Trophoblast cell (in vitro differentiated cells and primary cell): Measurements from ENCODE around the gene PEX11B.

ENCODE experiments used
- DNase-seq, 2 donors: peaks; one replicate each; pipeline ENCODE4 v3.0.0-alpha.2; 2016
- H2AFZ ChIP-seq: 2 replicates; pipeline ENCODE4 v1.6.1; 2013; ENCODE audit warnings: low read length, moderate library complexity, mild to moderate bottlenecking; ENCODE audit not compliant: insufficient read depth, poor library complexity
- H2AK5ac ChIP-seq: 2 replicates; pipeline ENCODE4 v1.6.1; 2013; ENCODE audit warnings: mild to moderate bottlenecking, low read length
- H2BK120ac ChIP-seq: 2 replicates; pipeline ENCODE4 v1.6.1; 2013; ENCODE audit warnings: low read length, mild to moderate bottlenecking, moderate library complexity; ENCODE audit not compliant: insufficient read depth, poor library complexity
- H2BK12ac ChIP-seq: 2 replicates; pipeline ENCODE4 v1.6.1; 2013; ENCODE audit warnings: mild to moderate bottlenecking, low read length, moderate library complexity
- H2BK5ac ChIP-seq: 2 replicates; pipeline ENCODE4 v1.6.1; 2013; ENCODE audit warnings: low read length, low read depth, moderate library complexity, mild to moderate bottlenecking; ENCODE audit not compliant: poor library complexity
- H3K14ac ChIP-seq: 2 replicates; pipeline ENCODE4 v1.6.1; 2013; ENCODE audit warnings: mild to moderate bottlenecking, low read length
- H3K18ac ChIP-seq: 2 replicates; pipeline ENCODE4 v1.6.1; 2013; ENCODE audit warnings: mild to moderate bottlenecking, low read length
- H3K23ac ChIP-seq: 2 replicates; pipeline ENCODE4 v1.6.1; 2013; ENCODE audit warnings: low read length
- H3K27ac ChIP-seq: 2 replicates; pipeline ENCODE4 v1.5.1; 2013; ENCODE audit warnings: low read depth, mild to moderate bottlenecking, inconsistent platforms, low read length, moderate library complexity
- H3K27me3 ChIP-seq: 2 replicates; pipeline ENCODE4 v1.6.1; 2013; ENCODE audit warnings: inconsistent platforms, mild to moderate bottlenecking, low read length, moderate library complexity; ENCODE audit not compliant: insufficient read depth
- H3K36me3 ChIP-seq, 2 experiments: 1 replicate in 1 of 2; 2 replicates in 1 of 2; pipeline ENCODE4 v1.6.1; 2013; ENCODE audit warnings: low read length in 2 of 2, mild to moderate bottlenecking in 2 of 2, moderate library complexity in 1 of 2; ENCODE audit not compliant: insufficient read depth in 2 of 2, control insufficient read depth in 1 of 2
- H3K4ac ChIP-seq: 2 replicates; pipeline ENCODE4 v1.6.1; 2013; ENCODE audit warnings: low read depth, mild to moderate bottlenecking, low read length, moderate library complexity
- H3K4me1 ChIP-seq, 2 experiments: 1 replicate in 1 of 2; 2 replicates in 1 of 2; pipeline ENCODE4 v1.6.1; 2013; ENCODE audit warnings: low read length in 2 of 2, mild to moderate bottlenecking in 2 of 2, moderate library complexity in 1 of 2; ENCODE audit not compliant: insufficient read depth in 2 of 2, control insufficient read depth in 1 of 2
- H3K4me2 ChIP-seq: 2 replicates; pipeline ENCODE4 v1.6.1; 2013; ENCODE audit warnings: inconsistent platforms, mild to moderate bottlenecking, low read length, moderate library complexity
- H3K4me3 ChIP-seq: 2 replicates; pipeline ENCODE4 v1.5.1; 2013; ENCODE audit warnings: mild to moderate bottlenecking, low read depth, low read length, inconsistent platforms
- H3K79me1 ChIP-seq: one replicate; pipeline ENCODE4 v1.6.1; 2013; ENCODE audit warnings: low read length
- H3K79me2 ChIP-seq: 2 replicates; pipeline ENCODE4 v1.6.1; 2013; ENCODE audit warnings: low read length, mild to moderate bottlenecking; ENCODE audit not compliant: control insufficient read depth, insufficient read depth, poor library complexity
- H3K9ac ChIP-seq: 2 replicates; pipeline ENCODE4 v1.6.1; 2013; ENCODE audit warnings: mild to moderate bottlenecking, low read length
- H3K9me3 ChIP-seq: 2 replicates; pipeline ENCODE4 v1.6.1; 2013; ENCODE audit warnings: low read depth, mild to moderate bottlenecking, control low read depth, inconsistent platforms, low read length; ENCODE audit not compliant: insufficient read depth
- H4K12ac ChIP-seq: 2 replicates; pipeline ENCODE4 v1.6.1; 2013; ENCODE audit warnings: low read depth, mild to moderate bottlenecking, low read length, moderate library complexity
- H4K8ac ChIP-seq: 2 replicates; pipeline ENCODE4 v1.6.1; 2013; ENCODE audit warnings: low read depth, mild to moderate bottlenecking, low read length, moderate library complexity
- H4K91ac ChIP-seq: one replicate; pipeline ENCODE4 v1.6.1; 2013; ENCODE audit warnings: low read depth, mild to moderate bottlenecking, low read length, moderate library complexity
- WGBS: extraction: QIAGEN DNeasy Blood & Tissue Kit; methylation state at CpG from one replicate; pipeline ENCODE4 v1.1.7; 2013; ENCODE audit warnings: missing lambda C conversion rate; ENCODE audit not compliant: insufficient read length, insufficient coverage; ENCODE audit errors: extremely low coverage; 5-methylcytosine and 5-hydroxymethylcytosine counted together

The PEX11B gene

DNA sequence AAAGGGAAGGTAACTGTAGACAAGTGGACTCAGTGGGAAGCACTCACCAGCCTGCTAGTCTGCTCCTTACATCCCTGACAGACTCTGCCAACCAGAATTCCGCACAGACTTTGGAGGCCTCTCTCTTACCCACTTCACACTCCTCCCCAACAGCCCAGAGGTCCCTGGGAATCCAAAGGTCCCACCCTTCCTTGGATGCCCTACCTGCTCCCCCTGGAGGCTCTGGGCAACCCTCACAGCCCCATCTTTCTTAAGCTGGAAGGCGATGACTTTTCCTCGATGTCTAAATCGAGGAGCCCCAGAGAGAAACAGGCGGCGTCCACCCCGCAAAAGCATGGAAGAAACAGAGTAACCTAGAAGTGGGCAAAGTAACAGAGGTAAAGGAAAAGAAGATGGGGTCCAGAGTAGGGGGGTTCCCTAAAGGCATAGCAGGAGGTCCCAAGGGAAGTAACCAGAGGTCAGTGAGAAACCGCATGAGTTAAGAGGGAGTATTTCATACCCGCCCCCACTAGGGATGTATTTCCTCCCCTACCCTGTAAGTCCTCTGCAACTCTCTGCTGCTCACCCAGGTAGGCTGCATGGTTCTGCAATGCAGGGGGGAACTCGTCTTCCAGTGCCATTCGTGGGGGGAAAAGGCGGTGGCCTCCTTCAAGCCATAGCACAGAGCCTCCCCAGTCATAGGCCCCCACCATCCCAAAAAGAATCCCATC lies 17.1 kb downstream of the PEX11B start:
- Histone ChIP-seq H3K27ac (no peak overlapping the region), H3K4me1 (no peaks in the 10 kb centered on the region), H3K79me2 (no peaks in the 10 kb centered on the region), H2AFZ (no peak overlapping the region), H3K18ac (no peak overlapping the region), H3K9ac (no peak overlapping the region), H2AK5ac (no peak overlapping the region), H2BK5ac (no peak overlapping the region), H3K79me1 (no peaks in the 10 kb centered on the region), H2BK12ac (no peak overlapping the region), H4K91ac (no peak overlapping the region), H3K27me3 (no peaks in the 10 kb centered on the region), H3K9me3 (peaks cover 2% of the 10 kb centered on the region), H3K4me2 (no peak overlapping the region), H4K8ac (no peak overlapping the region), H3K4ac (no peak overlapping the region), H3K4me3 (no peak overlapping the region), H3K23ac (no peak overlapping the region), H3K14ac (no peak overlapping the region), H3K36me3 (no peaks in the 10 kb centered on the region), H2BK120ac (no peak overlapping the region), H4K12ac (no peak overlapping the region)
- no CpG with 5 or more reads among the region's 12 CpGs for WGBS
- DNase-seq, result no peak

DNA sequence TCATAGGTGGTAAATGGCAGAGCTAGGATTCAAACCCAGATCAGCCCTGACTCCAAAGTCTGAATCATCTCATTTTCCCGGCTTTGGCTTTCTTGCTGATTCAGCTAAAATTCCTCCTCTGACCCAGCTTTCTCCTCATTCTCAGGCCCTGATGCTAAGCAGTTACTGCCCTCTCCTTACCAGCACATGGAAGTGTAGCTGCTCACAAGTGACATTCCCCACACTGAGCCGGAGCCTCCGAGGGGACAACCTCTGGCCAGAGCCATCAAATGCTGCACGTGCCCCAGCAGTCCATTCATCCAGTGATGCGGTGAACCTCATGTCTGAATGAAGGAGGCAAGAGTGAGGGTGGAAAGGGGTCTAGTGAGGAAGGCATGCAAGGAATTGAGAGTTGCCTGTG lies 19.8 kb downstream of the PEX11B start:
- WGBS, result no CpG with 5 or more reads among the region's 5 CpGs
- Histone ChIP-seq H3K18ac (no peak overlapping the region), H3K4ac (no peak overlapping the region), H3K9ac (no peak overlapping the region), H2BK120ac (no peak overlapping the region), H3K4me1 (no peaks in the 10 kb centered on the region), H3K14ac (no peak overlapping the region), H3K4me3 (no peak overlapping the region), H4K91ac (no peak overlapping the region), H2AFZ (no peak overlapping the region), H2BK5ac (no peak overlapping the region), H3K23ac (no peak overlapping the region), H3K27me3 (no peaks in the 10 kb centered on the region), H3K79me2 (no peaks in the 10 kb centered on the region), H2BK12ac (no peak overlapping the region), H3K9me3 (peaks cover 2% of the 10 kb centered on the region), H3K27ac (no peak overlapping the region), H3K36me3 (no peaks in the 10 kb centered on the region), H3K79me1 (no peaks in the 10 kb centered on the region), H2AK5ac (no peak overlapping the region), H4K8ac (no peak overlapping the region), H4K12ac (no peak overlapping the region), H3K4me2 (no peak overlapping the region)
- no peak for DNase-seq

DNA sequence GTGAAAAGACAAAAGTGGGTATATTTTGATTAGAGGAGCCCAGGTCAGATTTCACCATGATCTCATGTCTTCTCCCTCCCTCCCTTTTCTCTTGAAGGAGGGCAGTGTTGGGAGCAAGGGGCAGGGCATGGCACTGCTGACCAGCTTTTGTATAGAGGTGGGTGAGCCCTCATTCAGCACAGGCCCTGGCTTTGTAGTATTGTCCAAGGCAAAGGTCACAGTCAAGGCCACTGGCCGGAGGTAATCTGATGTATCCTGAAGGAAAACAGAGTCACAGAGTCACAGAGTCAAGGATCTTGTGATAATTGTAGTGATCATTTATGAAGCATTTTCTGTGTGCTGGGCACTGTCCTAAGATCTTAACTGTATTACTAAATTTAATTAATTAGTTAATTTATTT lies 20.5 kb downstream of the PEX11B start:
- H2AK5ac ChIP-seq, result no peak overlapping the region
- H4K91ac ChIP-seq, result no peak overlapping the region
- no peaks in the 10 kb centered on the region for H3K27me3 ChIP-seq
- no peaks in the 10 kb centered on the region for H3K79me2 ChIP-seq
- no peak overlapping the region for H2AFZ ChIP-seq
- no peak overlapping the region for H3K27ac ChIP-seq
- H4K8ac ChIP-seq, result no peak overlapping the region
- H3K14ac ChIP-seq, result no peak overlapping the region
- H2BK120ac ChIP-seq, result no peak overlapping the region
- no peaks in the 10 kb centered on the region for H3K36me3 ChIP-seq
- H2BK12ac ChIP-seq, result no peak overlapping the region
- H3K23ac ChIP-seq, result no peak overlapping the region
- no peak overlapping the region for H2BK5ac ChIP-seq
- no peak overlapping the region for H3K9ac ChIP-seq
- peaks cover 2% of the 10 kb centered on the region for H3K9me3 ChIP-seq
- H3K4me1 ChIP-seq, result no peaks in the 10 kb centered on the region
- WGBS, result no CpG with 5 or more reads among the region's 1 CpG
- H3K79me1 ChIP-seq, result no peaks in the 10 kb centered on the region
- H3K4ac ChIP-seq, result no peak overlapping the region
- no peak overlapping the region for H4K12ac ChIP-seq
- no peak overlapping the region for H3K18ac ChIP-seq
- H3K4me3 ChIP-seq, result no peak overlapping the region
- no peak overlapping the region for H3K4me2 ChIP-seq
- DNase-seq, result no peak

DNA sequence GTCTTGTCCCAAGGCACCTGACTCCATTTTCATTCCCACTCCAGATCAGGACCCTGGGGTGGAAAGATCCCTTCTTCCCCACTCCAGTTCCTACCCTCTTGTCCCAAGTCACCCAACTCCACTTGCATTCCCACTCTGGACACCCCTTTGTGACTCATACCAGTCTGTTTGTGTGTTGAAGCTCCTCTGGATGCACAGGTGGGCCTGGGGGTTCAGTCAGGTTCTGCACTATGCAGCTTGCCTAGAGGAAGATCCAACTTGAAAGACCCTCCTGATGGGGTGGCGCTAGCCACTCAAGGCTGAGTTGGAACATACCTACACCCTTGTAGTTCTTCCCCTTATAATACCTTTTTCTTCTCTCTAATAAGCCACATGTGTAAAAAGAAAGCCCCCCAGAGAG lies 23.0 kb downstream of the PEX11B start:
- Histone ChIP-seq H3K36me3 (no peaks in the 10 kb centered on the region), H2BK120ac (no peak overlapping the region), H3K27me3 (no peaks in the 10 kb centered on the region), H4K12ac (no peak overlapping the region), H3K18ac (no peak overlapping the region), H4K8ac (no peak overlapping the region), H3K4me1 (peaks cover 0 to 8% of the 10 kb centered on the region in 2 experiments), H2BK12ac (no peak overlapping the region), H3K9ac (no peak overlapping the region), H3K23ac (no peak overlapping the region), H3K4me3 (no peak overlapping the region), H3K79me1 (peaks cover 5% of the 10 kb centered on the region), H3K4ac (no peak overlapping the region), H2BK5ac (no peak overlapping the region), H4K91ac (no peak overlapping the region), H3K4me2 (no peak overlapping the region), H3K27ac (no peak overlapping the region), H2AFZ (no peak overlapping the region), H3K9me3 (peaks cover 2% of the 10 kb centered on the region), H3K79me2 (no peaks in the 10 kb centered on the region), H2AK5ac (no peak overlapping the region), H3K14ac (no peak overlapping the region)
- no peak for DNase-seq
- WGBS, result no CpG with 5 or more reads among the region's 1 CpG
